ENCODE data around the gene VAMP4.
"Not testable (repeated sequence)": the region's sequence is repeated elsewhere in the genome, so short reads cannot be mapped to it uniquely, and the experiment has no call there.

VAMP4 gene

DNA sequence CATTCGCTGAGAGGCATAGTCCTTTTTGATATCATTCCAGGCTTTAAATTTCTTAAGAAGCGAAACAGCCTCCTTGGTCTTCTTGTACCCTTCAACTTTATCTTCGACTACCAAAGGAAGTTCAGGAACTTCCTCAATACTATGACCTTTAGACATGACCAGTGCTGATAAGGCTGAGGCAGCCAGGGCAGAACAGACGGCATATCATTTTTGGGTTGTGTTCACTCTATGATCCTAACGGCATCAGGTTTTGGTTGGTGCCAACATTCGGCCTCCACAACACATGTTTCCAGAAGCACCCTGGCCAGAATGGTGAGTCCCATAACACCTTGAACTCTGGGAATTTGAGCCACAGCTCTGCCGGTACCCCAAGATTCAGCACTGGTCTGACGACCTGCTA lies 58.0 kb downstream of the VAMP4 start:
- no peak for DNase-seq

DNA sequence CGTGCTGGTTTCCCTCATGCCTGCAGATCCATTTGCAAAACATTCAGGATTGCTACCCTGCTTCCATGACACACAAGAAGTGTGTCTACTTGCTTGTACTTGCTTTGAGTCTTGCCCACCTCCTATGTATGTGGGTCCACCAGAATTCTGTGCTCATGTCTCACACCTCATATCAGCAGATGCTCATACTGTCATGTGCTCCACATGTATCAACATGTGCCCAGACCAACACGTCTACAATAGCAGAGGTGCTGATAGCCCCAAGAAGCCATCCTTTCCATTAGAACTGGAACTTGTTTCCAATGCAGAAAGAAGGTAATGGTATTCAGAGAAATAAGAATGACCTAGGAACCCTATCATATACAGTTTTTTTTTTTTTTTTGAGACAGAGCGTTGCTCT lies 61.5 kb downstream of the VAMP4 start:
- no peak for DNase-seq

DNA sequence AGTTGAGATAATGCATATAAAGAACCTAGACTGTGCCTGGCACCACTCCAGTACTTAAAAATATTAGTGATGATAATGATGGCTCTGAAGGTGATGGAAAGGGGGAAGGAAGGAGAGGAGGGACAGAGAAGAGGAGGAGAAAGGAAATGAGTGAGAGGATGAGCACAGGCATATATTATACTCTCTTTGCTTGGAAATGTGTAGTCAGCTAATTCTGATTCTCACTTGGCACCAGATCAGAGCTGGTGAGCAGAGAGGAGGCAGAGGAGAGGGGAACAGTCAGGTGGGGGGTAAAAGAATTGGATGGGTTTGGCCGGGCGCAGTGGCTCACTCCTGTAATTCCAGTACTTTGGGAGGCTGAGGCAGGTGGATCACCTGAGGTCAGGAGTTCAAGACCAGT lies 65.0 kb downstream of the VAMP4 start:
- no peak for DNase-seq

DNA sequence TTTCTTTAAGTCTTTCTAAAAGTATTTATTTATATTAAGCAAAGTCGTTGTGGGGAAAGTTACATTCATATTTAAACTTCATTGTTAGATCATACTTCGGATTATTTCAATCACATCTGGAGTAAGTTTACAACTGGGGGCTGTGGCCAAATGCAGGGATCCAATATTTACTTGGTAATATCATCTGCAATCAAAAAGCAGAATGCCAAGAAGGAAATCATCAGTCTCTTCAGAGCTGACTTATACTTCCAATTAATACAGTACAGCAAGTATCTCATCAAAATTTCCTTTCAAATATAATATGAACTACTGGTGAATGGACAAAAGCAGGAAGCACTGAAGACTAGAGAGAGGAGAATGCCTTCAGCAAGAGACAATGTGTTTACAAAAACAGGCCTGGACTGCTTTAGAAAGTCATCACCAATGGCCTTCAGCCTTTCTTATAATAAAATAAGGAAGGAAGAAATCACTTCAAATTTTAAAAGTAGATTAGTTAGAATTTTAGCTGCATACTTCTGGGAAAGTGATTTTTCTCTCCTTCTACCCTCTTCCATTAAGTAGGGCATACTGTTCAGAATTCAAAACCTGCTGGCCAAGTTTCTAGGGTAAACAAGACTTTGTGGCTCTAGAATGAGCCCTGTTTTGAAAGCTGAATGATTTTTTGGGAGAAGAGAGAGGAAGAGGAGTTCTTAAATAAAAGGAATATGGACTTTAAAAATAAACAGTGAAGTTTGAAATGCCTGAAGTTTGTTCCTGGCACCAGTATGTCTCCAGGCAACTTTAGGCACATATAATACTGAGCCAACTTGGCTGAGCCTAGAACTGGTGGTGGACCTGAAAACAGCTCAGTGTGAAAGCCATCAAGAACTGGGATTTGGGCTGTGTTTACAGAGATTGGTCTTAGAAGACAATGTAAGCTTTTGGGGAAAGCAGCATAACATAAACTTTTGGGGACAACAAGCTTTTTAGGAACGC lies 67.1 kb downstream of the VAMP4 start:
- DNase-seq, result no peak

DNA sequence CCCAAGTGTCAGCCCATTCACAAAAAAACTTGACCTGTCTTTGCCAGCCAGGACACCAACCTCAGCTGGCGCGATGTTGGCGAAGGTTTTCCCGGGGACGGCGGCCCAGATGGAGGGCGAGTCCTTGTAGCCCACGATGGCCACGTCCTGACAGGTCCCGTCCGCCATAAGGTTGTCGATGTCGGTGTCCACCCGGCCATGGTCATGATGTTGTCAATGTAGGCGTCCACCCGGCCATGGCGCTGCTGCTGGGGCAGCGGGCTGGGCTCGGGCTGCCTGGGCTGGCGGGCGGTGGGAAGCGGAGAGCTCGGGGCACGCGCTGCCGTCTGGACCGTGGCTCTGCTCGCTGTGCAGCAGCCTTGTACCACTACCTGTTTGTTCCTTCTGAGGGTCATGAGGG lies 71.1 kb downstream of the VAMP4 start:
- DNase-seq, result no peak

DNA sequence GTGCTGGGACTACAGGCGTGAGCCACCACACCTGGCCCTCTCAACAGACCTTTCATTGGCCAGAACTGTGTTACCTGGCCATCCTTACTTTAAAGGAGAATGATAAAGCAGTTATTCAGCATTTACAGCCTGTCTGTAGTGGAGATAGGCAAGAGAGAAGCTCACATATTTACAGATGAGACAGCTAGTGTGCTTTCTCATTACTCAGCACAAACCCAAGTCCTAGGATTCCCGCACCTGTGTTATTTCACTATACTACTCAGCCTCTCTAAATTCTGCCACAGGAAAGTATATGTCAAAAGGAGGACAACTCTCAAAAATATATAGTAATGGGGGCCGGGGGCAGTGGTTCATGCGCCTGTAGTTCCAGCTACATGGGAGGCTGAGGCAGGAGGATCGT lies 73.5 kb downstream of the VAMP4 start:
- no peak for DNase-seq

DNA sequence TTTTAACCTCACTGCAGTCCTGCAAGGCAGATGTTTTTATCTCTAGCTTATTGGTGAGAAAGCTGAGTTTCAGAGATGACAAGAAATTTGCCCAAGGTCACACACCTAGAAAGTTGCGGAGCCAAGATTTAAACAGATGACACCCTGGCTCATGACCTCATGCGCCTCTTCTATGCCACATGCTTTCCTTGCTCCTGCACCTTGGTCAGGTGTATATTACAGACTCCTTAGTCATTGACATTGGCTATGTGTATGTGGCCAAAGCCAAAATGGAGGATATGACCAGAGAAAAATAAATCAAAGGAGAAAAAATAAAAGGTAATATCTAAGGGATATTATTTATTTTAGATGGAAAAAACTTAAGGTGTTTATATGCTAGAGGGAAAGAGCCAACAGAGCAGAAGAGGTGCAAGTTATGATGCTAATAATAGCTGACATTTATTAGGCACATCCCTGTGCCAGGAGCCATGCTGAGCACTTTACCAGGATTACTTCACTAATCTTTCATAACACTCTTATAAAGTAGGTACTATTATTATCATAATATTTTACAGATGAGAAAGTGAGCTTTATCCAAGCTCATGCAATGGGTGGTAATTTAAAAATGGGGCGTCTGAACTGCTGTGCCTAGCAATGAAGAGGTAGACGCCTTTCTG lies 75.6 kb downstream of the VAMP4 start:
- DNase-seq, result no peak

DNA sequence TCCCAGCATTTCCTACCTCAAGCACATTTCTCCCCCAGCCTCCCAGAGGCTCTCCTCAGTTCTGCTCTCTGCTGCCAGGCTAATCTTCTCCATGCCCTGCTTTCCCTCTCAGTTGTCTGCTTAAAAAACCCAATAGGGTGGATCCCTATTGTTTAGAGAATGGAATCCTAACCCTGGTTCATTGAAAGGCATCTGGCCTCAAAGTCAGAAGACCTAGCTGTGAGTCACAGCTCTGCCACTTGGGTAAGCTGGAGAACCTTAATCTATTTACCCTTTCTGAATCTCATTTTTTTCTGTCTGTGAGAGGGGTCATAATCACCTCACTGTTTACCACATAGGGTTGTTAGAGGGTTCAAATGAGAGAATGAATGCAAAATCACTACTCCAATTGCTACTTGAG lies 76.9 kb downstream of the VAMP4 start:
- no peak for DNase-seq

DNA sequence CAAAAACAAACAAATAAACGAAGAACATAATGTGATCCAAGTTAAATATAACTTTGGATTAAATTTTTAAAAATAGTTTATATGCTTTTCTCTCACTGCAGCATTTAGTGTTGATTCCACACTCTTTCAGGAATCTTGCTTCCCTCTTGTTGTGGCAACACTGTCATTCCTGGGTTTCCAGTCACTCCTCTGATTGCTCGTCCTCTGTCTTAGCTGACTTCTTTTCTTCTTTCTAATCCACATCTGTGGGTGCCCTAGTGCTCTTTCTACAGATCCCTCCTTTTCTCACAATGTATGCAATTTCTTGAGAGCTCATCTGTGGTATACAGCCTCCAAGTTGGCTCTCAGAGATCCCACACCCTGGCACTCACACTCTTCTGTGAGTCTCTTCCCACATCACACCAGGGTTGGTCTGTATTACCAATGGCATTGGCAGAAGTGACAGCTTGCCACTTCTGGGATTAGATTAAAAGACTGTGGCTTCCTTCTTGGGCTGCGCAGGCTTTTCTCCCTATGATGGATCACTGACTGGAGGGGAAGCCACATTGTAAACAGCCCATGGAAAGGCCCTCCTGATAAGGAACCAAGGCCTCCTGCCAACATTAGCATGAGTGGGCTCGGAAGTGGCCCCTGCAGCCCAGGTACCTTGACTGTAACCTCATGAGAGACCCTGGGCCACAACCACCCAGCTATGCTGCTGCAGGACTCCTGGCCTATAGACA lies 77.8 kb downstream of the VAMP4 start:
- DNase-seq, result no peak

DNA sequence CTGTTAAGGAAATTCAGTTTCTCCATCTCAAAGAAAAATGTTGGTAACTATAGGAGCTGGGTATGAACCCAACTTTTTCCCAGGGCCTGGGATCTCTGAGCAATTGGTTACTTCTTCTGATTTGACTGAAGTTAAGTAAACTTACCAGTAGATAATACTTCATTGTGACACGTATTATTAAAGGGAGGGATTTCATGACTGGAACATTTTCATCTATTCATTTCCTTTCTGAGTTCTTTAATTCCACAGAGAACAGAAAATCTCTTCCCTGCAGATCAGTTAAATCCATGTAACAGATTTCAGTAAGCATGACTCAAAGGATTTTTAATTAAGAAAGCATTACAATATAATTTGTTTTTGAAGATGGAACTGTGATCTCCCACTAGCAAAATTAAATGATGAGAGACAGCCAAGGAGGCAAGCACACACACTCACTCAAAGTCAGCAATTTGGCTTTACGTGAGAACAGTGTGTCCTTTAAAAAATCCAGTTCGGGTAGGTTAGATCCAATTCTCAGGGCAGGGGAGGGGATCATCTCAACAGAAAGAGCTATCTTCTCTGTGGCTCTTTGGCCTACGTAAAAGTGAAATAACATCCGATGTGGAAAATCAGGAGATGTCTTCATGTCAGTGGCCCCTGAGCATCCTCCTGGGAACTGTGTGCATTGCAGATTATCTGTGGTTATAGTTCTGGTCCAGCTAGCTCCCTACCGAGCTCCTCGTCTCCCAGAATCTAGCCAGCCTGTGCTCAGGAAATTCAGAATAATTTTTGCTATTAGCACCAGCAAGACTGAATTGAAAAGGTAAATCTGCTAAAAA lies 78.6 kb downstream of the VAMP4 start:
- no peak for DNase-seq

DNA sequence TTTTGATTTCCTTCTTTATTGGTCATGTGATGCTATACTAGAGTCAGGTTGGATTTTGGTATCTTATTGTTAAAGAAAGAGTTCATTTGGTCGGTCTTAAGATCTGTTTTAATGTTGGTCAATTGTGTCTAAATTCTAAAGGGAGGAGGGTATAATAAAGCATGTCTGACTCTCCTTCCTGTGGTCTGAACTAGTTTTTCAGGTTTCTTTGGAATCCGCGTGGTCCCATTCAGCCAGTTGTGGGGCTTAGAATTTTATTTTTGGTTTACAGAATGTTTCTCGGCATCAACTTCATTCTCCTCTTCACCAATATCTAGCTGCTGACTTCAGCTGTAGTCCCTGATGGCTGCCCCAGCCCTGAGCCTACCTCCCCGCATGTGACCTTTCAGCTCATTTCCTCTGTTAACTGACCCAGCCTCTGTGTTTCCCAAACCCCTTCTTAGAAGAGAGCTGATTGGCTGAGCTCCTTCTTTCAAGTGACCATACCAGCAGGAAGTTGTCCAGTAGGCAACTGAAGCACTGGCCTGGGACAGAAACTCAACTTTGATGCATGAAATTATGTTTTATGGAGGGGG lies 80.7 kb downstream of the VAMP4 start:
- no peak for DNase-seq

DNA sequence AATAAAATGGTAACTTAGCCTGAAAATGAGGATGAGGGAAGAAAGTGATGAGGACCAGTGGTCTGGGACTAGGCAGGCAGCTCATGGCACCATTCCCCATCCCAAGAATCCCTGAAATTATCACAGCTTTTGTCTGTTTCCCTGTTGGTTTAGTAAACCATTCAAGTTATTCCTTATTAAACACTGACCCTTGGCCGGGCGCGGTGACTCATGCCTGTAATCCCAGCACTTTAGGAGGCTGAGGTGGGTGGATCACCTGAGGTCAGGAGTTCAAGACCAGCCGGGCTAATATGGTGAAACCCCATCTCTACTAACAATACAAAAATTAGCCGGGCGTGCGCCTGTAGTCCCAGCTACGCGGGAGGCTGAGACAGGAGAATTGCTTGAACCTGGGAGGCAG lies 85.7 kb downstream of the VAMP4 start:
- not testable (repeated sequence) for DNase-seq

DNA sequence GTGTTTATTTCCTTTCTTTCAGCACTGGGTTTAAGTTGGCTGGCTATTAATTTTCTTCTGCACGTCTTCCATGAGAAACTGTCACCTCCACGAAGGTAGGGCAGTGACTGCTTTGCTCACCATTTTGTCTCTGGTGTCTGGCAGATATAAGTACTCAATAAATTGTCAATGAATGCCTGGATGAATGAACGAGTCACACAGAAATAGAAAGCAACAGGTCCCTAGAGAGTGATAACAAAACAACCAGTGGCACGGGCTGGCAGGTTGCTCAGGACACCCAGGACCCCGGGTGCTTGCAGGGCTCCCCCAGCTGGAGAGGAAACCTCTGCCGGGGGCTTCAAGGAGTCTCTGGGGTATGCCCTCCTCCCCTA lies 86.1 kb downstream of the VAMP4 start:
- no peak for DNase-seq

DNA sequence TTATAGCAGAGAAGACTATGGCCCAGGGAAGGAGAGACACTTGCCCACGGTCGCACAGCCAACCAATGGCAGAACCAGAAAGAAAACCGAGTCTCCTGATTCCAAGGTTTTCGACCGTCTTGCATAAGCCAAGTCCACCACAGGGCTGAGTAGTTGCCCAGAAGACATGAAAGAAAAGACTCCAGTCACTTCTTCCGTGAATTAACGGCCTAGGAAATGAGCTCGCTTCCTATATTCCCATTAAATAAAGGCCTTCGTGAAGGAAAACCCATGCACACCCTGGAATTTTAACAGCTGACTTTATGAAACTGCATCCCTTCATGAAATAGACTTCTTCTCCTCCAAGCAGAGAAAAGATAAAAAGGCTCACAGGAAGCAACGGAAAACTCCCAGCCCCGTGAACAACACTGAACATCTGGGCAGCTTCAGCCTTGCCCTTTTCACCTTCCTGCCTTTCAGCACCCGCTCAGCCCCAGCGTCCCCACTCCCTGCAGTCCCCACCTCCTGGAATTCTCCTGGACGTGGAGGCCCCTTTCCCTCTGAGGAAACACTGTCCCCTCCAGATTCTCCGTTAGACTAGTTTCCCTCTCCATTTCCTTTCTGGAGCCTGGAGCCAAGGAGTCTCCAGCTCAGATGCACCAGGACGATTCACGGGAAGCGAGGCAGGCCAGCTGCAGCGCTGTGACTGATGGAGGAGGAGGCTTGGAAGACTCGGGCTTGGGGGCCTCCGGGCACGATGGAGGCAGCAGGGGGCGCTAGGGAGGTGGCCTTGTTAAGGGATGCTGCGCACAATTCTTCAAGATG lies 86.7 kb downstream of the VAMP4 start:
- DNase-seq, result peak; percentile 45

DNA sequence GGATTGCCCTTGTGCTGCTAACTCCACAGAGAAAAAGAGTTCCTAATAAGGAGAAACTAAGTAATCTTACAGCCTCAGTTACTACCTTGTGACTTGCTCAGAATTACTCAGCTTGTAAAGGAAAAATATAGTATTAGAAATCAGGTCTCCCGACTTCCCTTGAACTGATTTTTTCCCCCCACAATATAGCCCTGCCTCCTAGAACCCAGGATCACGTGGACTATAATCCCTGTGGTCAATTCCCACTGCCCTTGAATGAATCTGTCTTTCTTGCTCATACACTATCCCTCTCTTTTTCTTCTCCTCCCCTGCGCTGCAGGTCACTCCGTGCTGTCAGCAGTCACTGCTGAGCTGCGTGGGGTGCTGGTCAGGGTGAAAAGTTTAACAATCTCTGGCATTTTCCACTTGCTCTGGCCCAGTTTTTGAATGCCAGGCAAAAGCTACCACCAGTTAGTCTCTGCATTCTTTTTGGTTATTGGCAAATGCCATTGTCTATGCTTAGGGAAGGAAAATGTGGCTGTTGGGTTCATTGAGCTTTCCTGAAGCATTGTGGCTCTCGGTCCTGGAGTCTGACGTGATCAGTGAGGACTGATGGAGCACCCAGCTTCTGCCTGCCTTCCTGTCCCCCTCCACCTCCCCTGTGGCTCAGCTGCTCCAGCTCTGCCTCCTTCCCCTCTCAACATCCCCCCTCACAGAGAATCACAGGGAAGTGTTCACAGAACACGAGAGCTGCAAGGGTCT lies 87.5 kb downstream of the VAMP4 start:
- no peak for DNase-seq

DNA sequence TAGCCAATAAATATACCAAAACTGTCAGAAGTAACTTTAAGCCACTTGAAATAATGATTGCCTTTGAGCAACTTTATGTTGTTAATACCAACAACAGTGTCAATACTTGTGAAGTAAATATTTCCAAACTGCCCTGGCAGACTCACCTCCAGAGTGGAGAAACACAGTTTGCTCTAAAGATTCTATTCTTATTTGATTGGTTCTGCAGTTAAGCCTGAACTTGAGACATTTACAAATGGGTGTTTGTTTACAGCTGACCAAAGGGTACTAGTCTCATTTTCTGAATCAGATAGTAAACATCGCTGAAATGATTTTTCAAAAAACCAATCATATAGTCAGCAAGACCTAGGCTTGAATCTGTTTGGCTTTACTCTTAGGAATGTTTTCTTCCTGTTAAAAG lies 88.1 kb downstream of the VAMP4 start:
- DNase-seq, result no peak

DNA sequence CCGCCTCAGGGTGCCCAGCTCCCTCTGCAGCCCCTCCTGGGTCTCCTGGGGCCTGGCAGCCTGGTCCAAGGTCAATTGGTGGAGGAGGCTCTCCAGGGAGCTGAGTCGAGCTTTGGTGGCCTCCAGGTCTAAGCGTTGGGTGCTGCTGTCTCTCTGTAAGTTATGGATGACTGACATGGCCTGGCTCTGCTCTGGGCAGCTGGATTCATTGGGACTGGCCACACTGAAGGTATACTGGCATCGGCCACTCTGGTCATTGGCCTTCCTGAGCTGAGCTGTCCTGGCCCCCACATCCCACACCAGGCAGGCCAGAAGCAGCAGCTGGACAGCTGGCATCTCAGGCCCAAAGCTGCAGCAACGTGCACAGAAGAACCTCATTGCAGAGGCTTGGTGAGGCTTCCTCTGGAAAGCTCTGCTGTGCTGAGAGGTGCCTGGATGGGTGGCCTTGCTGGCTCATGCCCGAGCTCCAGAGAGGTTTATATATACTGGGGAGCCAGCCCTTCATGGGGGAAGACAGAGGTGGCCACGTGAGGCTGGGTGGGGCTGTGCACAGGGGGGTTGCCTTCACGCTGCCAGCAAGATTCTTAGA lies 89.5 kb downstream of the VAMP4 start, which contains the start of gene MYOC:
MYOC (minus strand) TSS at position 455 of the 589 bp plus-strand sequence; CDS start at position 378, 77 bp downstream.
- no peak for DNase-seq

All from effector CD4-positive, alpha-beta T cell (primary cell).